HEK293 (cell line): ENCODE data around the gene MECP2.

Experiments
- FEZF1 ChIP-seq: fragments of 450-650 bp; formaldehyde crosslinking; IDR thresholded peaks from 2 replicates; pipeline ENCODE4 v1.5.1; 2016; ENCODE audit warnings: missing biosample characterization, missing genetic modification characterization
- HIC1 ChIP-seq: fragments of 450-650 bp; formaldehyde crosslinking; IDR thresholded peaks from 2 replicates; pipeline ENCODE4 v1.5.1; 2016; ENCODE audit warnings: missing biosample characterization, missing genetic modification characterization
- OVOL3 ChIP-seq: fragments of 450-650 bp; formaldehyde crosslinking; IDR thresholded peaks from 2 replicates; pipeline ENCODE4 v1.5.1; 2016; ENCODE audit warnings: missing biosample characterization, missing genetic modification characterization
- ZBTB11 ChIP-seq: fragments of 450-650 bp; formaldehyde crosslinking; conservative IDR thresholded peaks from 2 replicates; pipeline ENCODE4 v1.5.1; 2016; ENCODE audit warnings: low read depth, missing biosample characterization, missing genetic modification characterization
- ZBTB20 ChIP-seq: fragments of 450-650 bp; formaldehyde crosslinking; IDR thresholded peaks from 2 replicates; pipeline ENCODE4 v1.5.1; 2016; ENCODE audit warnings: missing biosample characterization, missing genetic modification characterization
- ZBTB49 ChIP-seq: fragments of 450-650 bp; formaldehyde crosslinking; IDR thresholded peaks from 2 replicates; pipeline ENCODE4 v1.5.1; 2016; ENCODE audit warnings: missing biosample characterization, missing genetic modification characterization, low read depth
- ZBTB6 ChIP-seq: fragments of 450-650 bp; formaldehyde crosslinking; IDR thresholded peaks from 2 replicates; pipeline ENCODE4 v1.5.1; 2017; ENCODE audit warnings: missing biosample characterization, missing genetic modification characterization
- ZNF214 ChIP-seq: fragments of 450-650 bp; formaldehyde crosslinking; IDR thresholded peaks from 2 replicates; pipeline ENCODE4 v1.5.1; 2017; ENCODE audit warnings: missing biosample characterization, mild to moderate bottlenecking, missing genetic modification characterization, borderline replicate concordance
- ZNF248 ChIP-seq: fragments of 450-650 bp; formaldehyde crosslinking; IDR thresholded peaks from 2 replicates; pipeline ENCODE4 v1.5.1; 2017; ENCODE audit warnings: missing biosample characterization, missing genetic modification characterization
- ZNF280C ChIP-seq: fragments of 450-650 bp; formaldehyde crosslinking; IDR thresholded peaks from 2 replicates; pipeline ENCODE4 v1.5.1; 2016; ENCODE audit warnings: missing biosample characterization, missing genetic modification characterization
- ZNF335 ChIP-seq: fragments of 450-650 bp; formaldehyde crosslinking; conservative IDR thresholded peaks from 2 replicates; pipeline ENCODE4 v1.5.1; 2016; ENCODE audit warnings: missing biosample characterization, missing genetic modification characterization
- ZNF350 ChIP-seq: fragments of 450-650 bp; formaldehyde crosslinking; IDR thresholded peaks from 2 replicates; pipeline ENCODE4 v1.5.0; 2017; ENCODE audit warnings: missing biosample characterization, mild to moderate bottlenecking, missing genetic modification characterization
- ZNF48 ChIP-seq: fragments of 450-650 bp; formaldehyde crosslinking; IDR thresholded peaks from 2 replicates; pipeline ENCODE4 v1.5.1; 2016; ENCODE audit warnings: missing biosample characterization, missing genetic modification characterization
- ZNF530 ChIP-seq: fragments of 450-650 bp; formaldehyde crosslinking; IDR thresholded peaks from 2 replicates; pipeline ENCODE4 v1.5.1; 2016; ENCODE audit warnings: low read depth, missing biosample characterization, missing genetic modification characterization
- ZNF558 ChIP-seq: fragments of 450-650 bp; formaldehyde crosslinking; IDR thresholded peaks from 2 replicates; pipeline ENCODE4 v1.5.1; 2016; ENCODE audit warnings: missing biosample characterization, missing genetic modification characterization
- ZNF585B ChIP-seq: fragments of 450-650 bp; formaldehyde crosslinking; IDR thresholded peaks from 2 replicates; pipeline ENCODE4 v1.5.1; 2016; ENCODE audit warnings: missing biosample characterization, missing genetic modification characterization
- ZNF623 ChIP-seq: fragments of 450-650 bp; formaldehyde crosslinking; IDR thresholded peaks from 2 replicates; pipeline ENCODE4 v1.5.1; 2016; ENCODE audit warnings: missing biosample characterization, missing genetic modification characterization
- ZNF629 ChIP-seq: fragments of 450-650 bp; formaldehyde crosslinking; IDR thresholded peaks from 2 replicates; pipeline ENCODE4 v1.5.1; 2017; ENCODE audit warnings: missing biosample characterization, missing genetic modification characterization
- ZNF654 ChIP-seq: fragments of 450-650 bp; formaldehyde crosslinking; IDR thresholded peaks from 2 replicates; pipeline ENCODE4 v1.5.1; 2016; ENCODE audit warnings: low read depth, missing biosample characterization, missing genetic modification characterization
- ZNF660 ChIP-seq: fragments of 450-650 bp; IDR thresholded peaks from 2 replicates; pipeline ENCODE4 v1.5.1; 2018; ENCODE audit warnings: missing biosample characterization, mild to moderate bottlenecking, missing genetic modification characterization
- ZNF777 ChIP-seq: fragments of 450-650 bp; formaldehyde crosslinking; IDR thresholded peaks from 2 replicates; pipeline ENCODE4 v1.5.1; 2017; ENCODE audit warnings: missing biosample characterization, missing genetic modification characterization, borderline replicate concordance
- ZSCAN18 ChIP-seq: fragments of 450-650 bp; formaldehyde crosslinking; IDR thresholded peaks from 2 replicates; pipeline ENCODE4 v1.5.1; 2016; ENCODE audit warnings: missing biosample characterization, missing genetic modification characterization
- ZSCAN23 ChIP-seq: fragments of 450-650 bp; formaldehyde crosslinking; IDR thresholded peaks from 2 replicates; pipeline ENCODE4 v1.5.1; 2016; ENCODE audit warnings: missing biosample characterization, missing genetic modification characterization

MECP2 gene

GRCh38 chrX:154019633-154020528 is 77.6 kb downstream of the MECP2 start, which contains the start of gene IRAK1 (continued):
- TF ChIP-seq ZBTB11 (tag by site-specific recombination) (no peak), ZNF660 (tag by site-specific recombination) (no peak), ZNF350 (tag by site-specific recombination) (no peak), ZNF280C (tag by site-specific recombination) (no peak), ZNF654 (no peak), ZNF335 (tag by site-specific recombination) (peak; percentile 97), ZNF623 (no peak), ZBTB20 (tag by site-specific recombination) (peak; percentile 83), ZNF48 (tag by site-specific recombination) (no peak), HIC1 (peak; percentile 11; the same call in 1 of the 2 replicates), ZNF558 (tag by site-specific recombination) (no peak), OVOL3 (no peak), ZSCAN23 (no peak), FEZF1 (no peak), ZNF629 (tag by site-specific recombination) (no peak), ZNF585B (tag by site-specific recombination) (no peak), ZBTB6 (tag by site-specific recombination) (no peak), ZBTB49 (tag by site-specific recombination) (no peak), ZNF214 (no peak), ZNF530 (tag by site-specific recombination) (no peak), ZSCAN18 (tag by site-specific recombination) (no peak), ZNF777 (no peak), ZNF248 (tag by site-specific recombination) (no peak)
